ENCODE data around the gene RNASE2.
"Not testable (repeated sequence)": the region's sequence is repeated elsewhere in the genome, so short reads cannot be mapped to it uniquely, and the experiment has no call there.

The RNASE2 gene

DNA sequence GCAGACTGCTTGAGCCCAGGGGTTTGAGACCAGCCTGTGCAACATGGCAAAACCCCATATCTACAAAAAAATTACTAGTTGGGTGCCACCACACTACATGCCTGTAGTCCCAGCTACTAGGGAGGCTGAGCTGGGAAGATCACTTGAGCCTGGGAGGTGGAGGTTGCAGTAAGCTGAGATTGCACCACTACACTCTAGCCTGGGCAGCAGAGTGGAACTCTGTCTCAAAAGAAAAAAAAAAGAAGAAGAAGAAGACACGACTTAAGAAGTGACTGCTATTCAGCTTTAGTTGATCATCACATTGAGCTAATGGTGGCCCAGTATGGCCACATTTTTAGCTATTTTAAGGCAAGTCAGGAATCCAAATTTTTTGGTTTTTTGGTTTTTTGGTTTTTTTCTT, 25.6 kb downstream of the RNASE2 start:
- no peak for DNase-seq (ENCODE audit: low read depth in 2 of 2, low spot score in 1 of 2)

DNA sequence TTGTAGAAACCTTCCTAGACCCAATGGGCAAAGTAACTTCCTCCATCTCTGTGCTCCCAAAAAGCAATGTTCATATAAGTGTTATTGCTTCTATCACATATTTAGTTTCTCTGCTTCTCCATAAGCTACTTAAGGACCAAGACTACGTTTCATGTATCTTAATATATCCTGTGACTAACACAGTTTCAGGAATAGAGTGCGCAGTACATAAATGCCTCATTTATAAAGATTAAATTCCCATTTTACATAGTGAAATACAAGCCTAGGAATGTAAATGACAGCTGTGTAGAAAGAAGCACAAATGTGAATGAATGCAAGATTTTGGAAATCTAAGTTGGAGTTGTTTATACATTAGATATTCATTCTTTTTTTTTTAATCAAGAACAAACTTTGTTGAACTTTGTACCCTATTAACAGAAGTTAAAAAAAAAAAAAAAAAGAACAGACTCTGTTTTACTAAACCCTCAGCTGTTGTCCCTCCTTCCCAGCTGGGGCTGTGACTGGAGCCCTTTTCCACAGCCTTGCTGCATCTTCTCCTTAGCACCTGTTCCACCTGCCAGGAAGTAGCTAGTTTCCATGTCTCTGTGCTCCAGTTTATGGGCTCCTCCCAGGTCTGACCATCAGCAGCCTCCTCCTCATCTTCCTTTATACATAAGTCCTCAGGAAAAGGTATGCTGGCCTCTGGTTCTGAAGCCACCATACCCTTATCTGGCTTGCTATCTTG, 27.5 kb downstream of the RNASE2 start:
- DNase-seq (ENCODE audit: low read depth in 2 of 2, low spot score in 1 of 2): no peak

DNA sequence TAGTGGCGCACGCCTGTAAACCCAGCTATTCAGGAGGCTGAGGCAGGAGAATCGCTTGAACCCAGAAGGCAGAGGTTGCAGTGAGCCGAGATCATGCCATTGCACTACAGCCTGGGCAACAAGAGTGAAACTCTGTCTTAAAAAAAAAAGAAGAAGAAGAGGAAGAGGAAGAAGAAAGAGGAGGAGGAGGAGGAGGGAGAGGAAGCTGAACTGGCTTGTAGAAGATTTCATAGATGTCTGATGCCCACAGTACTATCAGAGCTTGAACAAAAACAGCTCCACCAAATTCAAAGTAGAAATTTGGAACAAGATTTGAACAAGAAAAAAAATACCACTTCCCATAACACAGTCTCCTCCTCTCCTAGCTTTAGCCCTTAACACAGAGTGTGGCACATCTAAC, 30.4 kb downstream of the RNASE2 start:
- DNase-seq (ENCODE audit: low read depth in 2 of 2, low spot score in 1 of 2): not testable (repeated sequence)

DNA sequence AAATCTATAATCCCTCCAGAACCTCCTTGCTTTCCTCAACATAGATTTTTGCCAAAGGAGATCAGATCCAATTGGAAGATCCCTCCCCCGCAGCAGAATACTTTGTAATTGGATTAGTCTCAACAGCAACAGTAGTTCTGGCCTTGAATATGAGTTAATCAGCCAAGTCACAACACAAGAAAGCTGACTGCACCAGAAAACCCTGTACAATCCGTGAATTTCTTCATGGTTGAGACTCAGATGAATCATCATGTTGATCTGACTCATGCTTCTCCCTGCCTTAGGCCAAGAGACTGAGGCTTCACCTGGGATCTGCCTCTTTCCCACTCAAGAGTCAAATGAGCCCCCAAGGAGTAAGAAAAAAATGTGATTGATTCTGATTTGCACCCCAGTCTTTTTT, 31.5 kb downstream of the RNASE2 start:
- no peak for DNase-seq (ENCODE audit: low read depth in 2 of 2, low spot score in 1 of 2)

DNA sequence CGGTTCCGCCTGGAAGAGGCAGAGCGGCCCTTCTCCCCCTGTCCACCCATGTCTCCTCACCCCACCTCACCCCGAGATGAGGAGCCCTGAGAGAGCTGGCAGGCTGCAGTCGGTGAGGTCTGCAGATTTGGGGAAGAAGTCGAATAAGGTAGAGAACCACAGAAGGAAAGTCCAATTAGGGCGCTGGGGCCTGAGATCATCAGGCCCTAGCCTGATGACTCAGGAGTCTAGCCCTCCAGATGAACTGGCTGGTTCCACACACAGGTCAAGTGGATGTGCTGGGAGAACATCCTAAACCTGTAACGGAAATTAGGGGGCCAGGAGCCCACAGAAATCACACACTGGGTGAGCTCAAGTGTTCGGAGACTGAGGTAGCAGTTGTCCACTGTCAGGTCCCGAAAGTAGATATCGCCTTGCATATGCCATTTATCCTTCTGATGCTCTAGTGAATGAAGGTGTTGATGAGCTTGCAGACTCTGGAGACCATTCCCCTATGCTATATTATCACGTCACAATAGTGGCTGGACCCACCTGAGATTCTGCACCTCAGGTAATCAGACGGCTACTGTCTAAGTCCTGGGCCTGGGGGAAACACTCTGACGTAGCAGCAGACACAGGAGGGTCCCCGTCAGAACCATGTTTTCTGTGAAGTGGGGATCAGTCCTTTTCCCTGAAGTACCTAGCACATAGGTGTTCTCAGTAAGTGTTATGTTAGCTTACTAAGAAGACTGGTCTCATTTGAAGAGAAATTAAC, 33.6 kb downstream of the RNASE2 start:
- no peak for DNase-seq (ENCODE audit: low read depth in 2 of 2, low spot score in 1 of 2)

DNA sequence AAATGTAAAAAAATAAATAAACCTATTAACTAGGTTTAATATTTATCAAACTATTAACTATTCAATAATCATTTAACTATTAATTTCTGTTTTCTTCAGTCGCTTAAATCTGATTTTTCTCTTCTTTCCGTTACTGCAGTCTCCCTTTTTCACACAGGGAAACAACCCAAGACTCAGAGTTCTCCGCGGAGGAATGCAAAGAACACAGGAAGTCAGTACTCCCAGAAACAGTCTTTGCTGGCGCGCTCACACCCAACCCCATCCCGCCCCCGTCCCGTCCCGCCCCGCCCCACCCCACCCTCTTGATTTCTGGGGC, 34.1 kb downstream of the RNASE2 start:
- DNase-seq (ENCODE audit: low read depth in 2 of 2, low spot score in 1 of 2): no peak

DNA sequence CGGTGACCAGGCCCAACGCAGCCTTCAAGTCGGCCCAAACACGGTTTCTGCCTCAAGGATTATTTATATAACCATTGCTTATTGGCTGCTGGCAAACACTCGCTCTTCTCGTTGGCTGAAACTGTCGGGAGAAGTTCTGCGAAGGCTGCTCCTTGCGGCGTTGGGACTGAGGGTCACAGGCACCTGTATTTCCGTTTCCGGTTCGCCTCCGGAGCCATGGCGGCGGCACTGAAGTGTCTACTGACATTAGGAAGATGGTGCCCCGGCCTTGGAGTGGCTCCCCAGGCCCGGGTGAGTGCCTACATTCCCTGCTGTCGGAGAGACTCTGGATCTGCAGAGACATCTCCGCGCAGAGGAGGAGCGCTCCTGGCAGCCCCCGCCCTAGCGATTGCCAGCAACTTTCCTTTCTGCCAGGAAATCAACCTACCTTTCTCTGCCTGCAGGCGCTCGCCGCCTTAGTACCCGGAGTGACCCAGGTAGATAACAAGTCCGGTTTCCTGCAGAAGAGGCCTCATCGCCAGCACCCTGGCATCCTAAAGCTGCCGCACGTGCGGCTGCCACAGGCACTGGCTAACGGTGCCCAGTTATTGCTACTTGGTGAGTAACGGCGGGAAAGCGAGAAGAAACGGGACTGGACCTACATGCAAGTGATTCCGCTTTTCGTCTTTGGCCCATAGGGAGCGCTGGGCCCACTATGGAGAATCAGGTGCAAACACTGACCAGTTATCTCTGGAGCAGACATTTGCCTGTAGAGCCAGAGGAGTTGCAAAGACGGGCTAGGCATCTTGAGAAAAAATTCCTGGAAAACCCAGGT, 34.7 kb downstream of the RNASE2 start, which contains the start of gene METTL17:
Gene METTL17 (plus strand): TSS at position 194 of the 814 bp plus-strand sequence. CDS start 23 bp downstream, at position 217.
- peak; percentile 56 to 67 for DNase-seq (ENCODE audit: low read depth in 2 of 2, low spot score in 1 of 2)

DNA sequence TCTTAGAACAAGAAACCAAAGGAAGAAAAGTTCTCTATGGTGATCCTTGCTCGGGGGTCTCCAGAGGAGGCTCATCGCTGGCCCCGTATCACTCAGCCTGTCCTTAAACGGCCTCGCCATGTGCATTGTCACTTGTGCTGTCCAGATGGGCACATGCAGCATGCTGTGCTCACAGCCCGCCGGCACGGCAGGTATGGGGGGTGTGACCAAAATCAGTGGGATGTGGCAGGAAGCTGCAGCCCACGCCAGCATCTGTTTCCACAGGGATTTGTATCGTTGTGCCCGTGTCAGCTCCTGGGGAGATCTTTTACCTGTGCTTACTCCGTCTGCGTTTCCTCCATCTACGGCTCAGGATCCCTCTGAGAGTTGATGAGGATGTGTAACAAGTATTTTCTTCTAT, 41.2 kb downstream of the RNASE2 start:
- DNase-seq (ENCODE audit: low read depth in 2 of 2, low spot score in 1 of 2): no peak

DNA sequence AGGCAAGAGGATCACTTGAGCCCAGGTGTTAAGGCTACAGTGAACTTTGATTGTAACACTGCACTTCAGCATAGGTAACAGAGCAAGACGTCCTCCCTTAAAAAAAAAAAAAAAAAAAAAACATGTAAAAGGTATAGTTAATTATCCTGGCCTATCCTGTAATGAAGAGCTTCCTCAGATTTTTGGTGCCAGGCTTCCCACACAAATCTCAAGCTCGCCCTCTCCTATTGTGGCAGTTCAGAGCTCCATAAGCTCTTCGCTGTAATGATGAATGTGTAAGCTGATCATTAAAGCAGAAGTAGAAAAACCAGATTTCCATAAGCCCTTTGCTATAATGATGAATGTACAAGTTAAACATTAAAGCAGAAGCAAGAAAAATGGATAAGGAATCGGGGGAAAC, 41.8 kb downstream of the RNASE2 start:
- DNase-seq (ENCODE audit: low read depth in 2 of 2, low spot score in 1 of 2): no peak

DNA sequence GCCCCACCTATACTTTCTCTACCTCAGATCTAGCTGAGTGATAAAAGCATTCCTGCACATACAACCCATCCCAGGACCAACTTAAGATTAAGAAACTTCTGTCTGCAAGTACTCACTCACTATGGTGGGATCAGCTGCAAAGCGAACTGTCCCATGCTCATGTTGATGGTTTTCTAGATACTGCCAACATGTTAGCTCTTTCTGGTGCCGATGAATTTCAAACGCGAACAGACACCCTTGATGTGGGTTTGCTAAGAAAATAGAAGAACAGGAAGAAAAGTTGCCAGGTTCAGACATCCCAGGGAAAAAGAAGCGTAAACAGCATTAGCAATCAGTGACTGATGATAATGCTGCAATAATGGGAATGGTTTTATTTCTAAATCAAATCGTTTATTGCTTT, 42.3 kb downstream of the RNASE2 start:
- DNase-seq (ENCODE audit: low read depth in 2 of 2, low spot score in 1 of 2): no peak

DNA sequence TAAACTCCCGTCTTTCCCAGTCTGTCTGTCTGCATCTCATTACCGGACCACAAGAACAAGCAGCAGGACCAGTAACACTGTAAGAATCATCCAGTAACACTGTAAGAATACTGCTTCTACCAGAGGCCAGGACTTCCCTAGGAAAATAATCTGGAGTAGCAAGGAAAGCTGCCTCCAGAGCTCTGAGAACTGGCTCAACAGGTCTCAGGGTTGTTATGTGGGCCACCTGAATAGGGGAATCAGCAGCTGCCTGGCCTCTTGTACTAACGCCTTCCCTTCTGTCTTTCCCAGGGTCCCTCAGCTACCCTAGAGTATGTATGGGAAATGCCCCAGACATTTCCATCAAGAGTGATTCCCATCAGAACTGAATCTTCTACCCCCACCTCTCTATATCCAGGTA, 42.9 kb downstream of the RNASE2 start:
- DNase-seq (ENCODE audit: low read depth in 2 of 2, low spot score in 1 of 2): no peak

DNA sequence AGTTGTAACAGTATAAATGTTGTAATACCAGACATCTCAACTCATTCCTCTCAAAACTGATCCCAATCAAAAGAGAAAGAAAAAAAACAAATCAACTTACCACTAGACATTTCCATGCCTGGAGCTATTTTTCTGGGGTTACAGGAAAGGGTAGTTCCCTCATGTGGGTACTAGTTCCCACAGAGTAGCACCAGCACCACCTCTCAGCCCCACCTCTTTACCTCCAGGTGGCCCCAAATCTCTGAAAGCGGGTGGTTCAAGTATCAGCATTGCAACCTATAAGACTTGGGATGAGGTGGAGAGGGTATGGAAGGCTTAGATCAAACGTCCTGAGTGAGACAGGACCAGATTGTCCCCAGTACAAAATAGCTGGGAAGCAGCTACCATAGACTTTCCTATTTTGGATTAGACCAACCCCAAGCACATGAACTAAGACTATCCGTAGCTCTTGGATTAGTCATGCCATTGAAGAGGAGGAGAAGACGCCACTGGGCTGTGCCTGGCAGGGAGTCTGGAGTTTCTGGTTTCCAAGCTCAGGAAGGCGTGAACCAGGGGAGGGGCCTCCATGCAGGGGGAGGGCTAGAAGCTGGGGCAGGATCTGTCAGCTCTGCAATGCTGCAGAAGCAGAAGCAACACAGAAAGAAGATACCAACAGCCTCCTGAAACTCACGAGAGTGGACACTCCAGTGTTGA, 43.5 kb downstream of the RNASE2 start, which contains the start of gene SLC39A2:
Gene SLC39A2 (plus strand): TSS at position 620 of the 693 bp plus-strand sequence. CDS start 154 bp downstream, outside the sequence.
- DNase-seq (ENCODE audit: low read depth in 2 of 2, low spot score in 1 of 2): no peak

DNA sequence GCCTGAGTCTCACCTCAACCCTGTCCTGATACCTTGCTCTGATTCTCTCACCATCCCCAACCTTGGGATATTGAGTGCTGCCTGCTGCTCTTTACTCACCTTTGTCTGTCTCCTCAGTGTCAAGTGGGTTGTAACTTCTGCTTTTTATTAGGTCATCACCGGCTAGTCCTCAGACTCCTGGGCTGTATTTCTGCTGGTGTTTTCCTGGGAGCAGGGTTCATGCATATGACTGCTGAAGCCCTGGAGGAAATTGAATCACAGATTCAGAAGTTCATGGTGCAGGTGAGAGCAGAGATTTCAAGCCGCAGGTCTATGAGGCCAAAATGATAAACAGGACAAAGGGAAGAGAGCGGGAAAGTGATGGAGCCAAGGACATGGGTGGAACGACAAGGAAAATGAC, 44.3 kb downstream of the RNASE2 start:
- DNase-seq (ENCODE audit: low read depth in 2 of 2, low spot score in 1 of 2): no peak

DNA sequence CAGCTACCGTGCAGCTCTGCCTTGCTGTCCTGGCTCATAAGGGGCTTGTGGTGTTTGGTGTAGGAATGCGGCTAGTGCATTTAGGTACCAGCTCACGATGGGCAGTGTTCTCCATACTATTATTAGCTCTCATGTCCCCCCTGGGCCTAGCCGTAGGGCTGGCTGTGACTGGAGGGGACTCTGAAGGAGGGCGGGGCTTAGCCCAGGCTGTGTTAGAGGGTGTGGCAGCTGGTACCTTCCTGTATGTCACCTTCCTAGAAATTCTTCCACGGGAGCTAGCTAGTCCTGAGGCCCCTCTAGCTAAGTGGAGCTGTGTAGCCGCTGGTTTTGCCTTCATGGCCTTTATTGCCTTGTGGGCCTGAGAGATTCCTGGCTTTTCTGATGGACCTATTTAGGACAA, 45.9 kb downstream of the RNASE2 start:
- no peak for DNase-seq (ENCODE audit: low read depth in 2 of 2, low spot score in 1 of 2)

DNA sequence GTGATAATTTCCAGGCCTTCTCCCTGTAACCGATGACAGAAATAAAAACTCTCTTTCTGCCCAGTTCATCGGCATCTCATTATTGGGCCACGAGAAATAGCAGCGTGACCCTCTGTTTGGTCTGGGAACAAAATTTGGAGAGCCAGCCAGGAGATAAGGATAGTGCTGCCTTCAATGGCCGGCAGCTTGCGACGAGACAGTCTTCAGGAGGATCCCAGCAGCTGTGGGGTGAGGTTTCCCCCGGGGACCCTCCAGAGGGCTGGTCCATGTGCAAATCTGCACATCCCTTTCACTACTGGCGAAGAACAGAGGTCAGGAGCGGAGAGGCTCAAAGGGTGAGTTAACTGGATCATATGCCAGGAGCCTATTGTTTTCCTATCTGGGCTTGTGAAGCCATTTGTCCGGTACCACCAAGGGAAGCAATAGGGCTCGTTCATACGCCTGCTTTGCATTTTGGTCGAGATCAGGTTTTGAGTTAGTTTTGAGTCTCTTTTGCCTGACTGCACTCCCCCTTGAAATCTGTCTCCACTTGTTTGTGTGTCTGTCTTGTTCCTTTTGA, 48.6 kb downstream of the RNASE2 start:
- no peak for DNase-seq (ENCODE audit: low read depth in 2 of 2, low spot score in 1 of 2)
